ENCODE results near the gene SH3GL1. TPM values are rescaled to one million over a fixed set of nuclear protein-coding genes. Genes with fewer than 3 reads are reported as not detected.

The SH3GL1 gene
- polyA plus RNA-seq, 3 donors, result 14.0 to 33.9 (median 15.0) TPM

DNA sequence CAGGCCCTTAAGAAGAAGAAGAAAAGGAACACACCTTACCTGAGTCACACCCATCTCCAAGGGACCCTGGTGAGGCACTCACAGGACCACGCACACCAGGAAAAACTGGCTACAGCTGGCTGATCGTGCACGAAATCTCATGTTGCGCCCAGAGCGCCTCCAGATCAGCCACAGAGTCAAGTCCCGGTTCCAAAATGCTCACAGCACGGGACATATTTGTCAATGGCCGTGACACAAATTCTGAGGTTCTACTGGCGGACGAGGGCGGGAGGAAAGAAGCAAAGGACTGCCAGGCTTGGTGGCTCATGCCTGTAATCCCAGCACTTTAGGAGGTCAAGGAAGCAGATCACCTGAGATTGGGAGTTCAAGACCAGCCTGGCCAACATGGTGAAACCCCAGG, 21.5 kb downstream of the SH3GL1 start:
- Histone ChIP-seq H3K27ac (ENCODE audit: low read depth in 1 of 2, low read length in 2 of 2) (no peak overlapping the region), H3K9me3 (replicated peaks in 1 of 2; ENCODE audit: control insufficient read depth in 1 of 2, insufficient read depth in 1 of 2, low read length in 2 of 2) (no peaks in the 10 kb centered on the region), H3K9ac (ENCODE audit: insufficient read depth, low read length, poor library complexity, severe bottlenecking) (no peak overlapping the region), H2AFZ (ENCODE audit: insufficient read depth, low read depth, low read length, poor library complexity, severe bottlenecking) (no peak overlapping the region), H3K79me2 (ENCODE audit: insufficient read depth, low read length) (peaks cover 95% of the 10 kb centered on the region), H3K36me3 (replicated peaks in 1 of 2; ENCODE audit: control insufficient read depth in 1 of 2, insufficient read depth in 2 of 2, low read length in 2 of 2) (peaks cover 2 to 6% of the 10 kb centered on the region in 2 donors), H3K4me1 (ENCODE audit: control insufficient read depth in 1 of 2, insufficient read depth in 2 of 2, low read length in 2 of 2) (peaks cover 49 to 50% of the 10 kb centered on the region in 2 donors), H3K4me2 (replicated peaks; ENCODE audit: extremely low read depth, low read length, poor library complexity, severe bottlenecking) (no peak overlapping the region), H3K27me3 (ENCODE audit: control insufficient read depth in 2 of 2, insufficient read depth in 2 of 2, low read length in 2 of 2) (no peaks in the 10 kb centered on the region), H3K4me3 (replicated peaks in 1 of 3; ENCODE audit: low read depth in 2 of 3, low read length in 3 of 3) (no peak overlapping the region), H4K20me1 (ENCODE audit: insufficient read depth, low read length) (peaks cover 100% of the 10 kb centered on the region)
- Mint-ChIP-seq H3K9me3 (no peaks in the 10 kb centered on the region), H3K27ac (peak overlapping the region in 1 of 7 donors; percentile 48), H3K36me3 (peaks cover 14 to 43% of the 10 kb centered on the region in 2 donors), H3K4me1 (peaks cover 59% of the 10 kb centered on the region), H3K4me3 (no peak overlapping the region), H3K27me3 (ENCODE audit: low read depth in 3 of 3) (peaks cover 1 to 4% (median 1%) of the 10 kb centered on the region in 3 donors)
- no peak for TF ChIP-seq CTCF (IDR thresholded peaks at IDR 0.05)
- no peak for DNase-seq
- intact Hi-C loops (cut with micrococcal nuclease), result no loop called here
- WGBS (ENCODE audit: insufficient coverage), result 95% methylated on average over 11 of the region's 11 CpGs

DNA sequence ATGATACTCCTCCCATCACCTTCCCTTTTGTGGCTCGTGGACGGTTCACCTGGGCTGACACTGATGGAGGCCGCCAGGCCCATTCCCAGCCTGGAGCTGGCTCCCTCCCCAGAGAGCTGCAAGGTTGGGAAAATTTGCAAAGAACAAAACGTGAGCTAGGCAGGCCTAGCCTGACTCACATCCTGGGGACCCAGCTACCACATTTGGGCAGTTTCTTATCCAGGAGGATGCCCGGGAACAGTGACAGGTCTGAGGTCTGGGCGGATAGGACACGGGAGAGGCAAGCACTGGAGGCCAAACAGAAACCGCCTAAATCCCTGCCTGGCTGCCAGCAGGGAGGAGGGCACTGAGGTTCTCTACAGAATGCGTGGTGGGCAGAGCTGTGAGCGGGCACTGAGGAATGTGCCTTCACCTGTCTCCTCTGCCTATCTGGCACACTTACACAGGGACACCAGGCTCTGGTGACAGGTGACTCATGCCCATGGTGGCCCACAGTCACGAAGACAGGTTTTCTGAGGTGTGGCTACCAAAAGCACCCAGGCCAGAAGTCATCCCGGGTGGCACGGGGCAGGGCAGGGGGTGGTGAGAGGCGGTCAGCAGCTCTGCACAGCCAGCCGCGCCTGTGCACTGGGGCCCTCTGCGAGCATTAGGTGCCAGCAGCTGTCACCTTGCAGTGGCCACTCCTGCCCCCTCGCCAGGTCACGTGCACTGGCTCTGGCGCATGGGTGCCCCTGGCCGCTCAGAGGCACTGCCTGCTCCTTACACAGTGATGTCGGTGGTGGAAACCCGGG, 23.2 kb downstream of the SH3GL1 start:
- no peak overlapping the region for H3K27ac ChIP-seq (ENCODE audit: low read depth in 1 of 2, low read length in 2 of 2)
- peaks cover 97% of the 10 kb centered on the region for H3K79me2 ChIP-seq (ENCODE audit: insufficient read depth, low read length)
- Mint-ChIP-seq H3K27me3 (ENCODE audit: low read depth in 3 of 3) (peaks cover 0 to 4% (median 1%) of the 10 kb centered on the region in 3 donors), H3K4me1 (peaks cover 62% of the 10 kb centered on the region), H3K36me3 (peaks cover 13 to 41% of the 10 kb centered on the region in 2 donors), H3K9me3 (no peaks in the 10 kb centered on the region), H3K27ac (no peak overlapping the region), H3K4me3 (no peak overlapping the region)
- no peak for TF ChIP-seq CTCF (IDR thresholded peaks at IDR 0.05)
- peaks cover 0 to 5% of the 10 kb centered on the region in 2 donors for H3K36me3 ChIP-seq (replicated peaks in 1 of 2; ENCODE audit: control insufficient read depth in 1 of 2, insufficient read depth in 2 of 2, low read length in 2 of 2)
- H2AFZ ChIP-seq (ENCODE audit: insufficient read depth, low read depth, low read length, poor library complexity, severe bottlenecking), result no peak overlapping the region
- peaks cover 55 to 58% of the 10 kb centered on the region in 2 donors for H3K4me1 ChIP-seq (ENCODE audit: control insufficient read depth in 1 of 2, insufficient read depth in 2 of 2, low read length in 2 of 2)
- no peak overlapping the region for H3K4me3 ChIP-seq (replicated peaks in 1 of 3; ENCODE audit: low read depth in 2 of 3, low read length in 3 of 3)
- WGBS (ENCODE audit: insufficient coverage), result 96% methylated on average over 23 of the region's 23 CpGs
- H3K9ac ChIP-seq (ENCODE audit: insufficient read depth, low read length, poor library complexity, severe bottlenecking), result no peak overlapping the region
- H4K20me1 ChIP-seq (ENCODE audit: insufficient read depth, low read length), result peaks cover 100% of the 10 kb centered on the region
- DNase-seq, result no peak
- H3K27me3 ChIP-seq (ENCODE audit: control insufficient read depth in 2 of 2, insufficient read depth in 2 of 2, low read length in 2 of 2), result no peaks in the 10 kb centered on the region
- no peaks in the 10 kb centered on the region for H3K9me3 ChIP-seq (replicated peaks in 1 of 2; ENCODE audit: control insufficient read depth in 1 of 2, insufficient read depth in 1 of 2, low read length in 2 of 2)
- intact Hi-C loops (cut with micrococcal nuclease), result no loop called here
- H3K4me2 ChIP-seq (replicated peaks; ENCODE audit: extremely low read depth, low read length, poor library complexity, severe bottlenecking), result no peak overlapping the region
